ENCODE results near the gene ZNF277. TPM values are rescaled to one million over a fixed set of nuclear protein-coding genes. Genes with fewer than 3 reads are reported as not detected.

ZNF277 gene
- total and polyA plus RNA-seq, 10 of the 15 experiments (the other 5 are each of a cell fraction or from before 2014, with no cell fraction given), result 10.6 to 33.9 (median 22.0) TPM

DNA sequence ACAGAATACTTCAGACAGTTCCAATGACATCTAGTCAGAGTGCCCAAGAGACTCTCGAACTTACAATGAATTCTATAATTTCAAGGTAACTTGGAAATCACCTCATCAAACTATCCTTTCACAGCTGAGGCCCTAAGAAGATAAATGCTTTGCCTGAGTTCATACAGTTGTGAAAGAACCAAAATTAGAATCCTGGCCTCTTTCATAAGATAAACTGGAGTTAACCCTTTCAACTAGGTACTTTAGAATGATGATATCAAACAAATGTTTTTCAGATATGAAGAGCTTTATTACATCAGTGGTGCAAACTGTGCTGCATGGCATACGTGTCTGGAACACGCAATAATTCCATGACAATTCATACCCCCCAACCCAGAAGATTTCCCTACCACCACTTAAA, 18.2 kb upstream of the ZNF277 start:
- CTCF ChIA-PET, result no interaction called here
- Histone ChIP-seq H3K27ac (ENCODE audit: control insufficient read depth, insufficient read depth) (no peak overlapping the region), H3K4me2 (ENCODE audit: control insufficient read depth, insufficient read depth) (no peak overlapping the region), H3K9ac (ENCODE audit: control insufficient read depth, insufficient read depth, low read length) (no peak overlapping the region), H3K4me3 (no peak overlapping the region), H3K9me3 (replicated peaks; ENCODE audit: control insufficient read depth, insufficient read depth, low read length) (no peaks in the 10 kb centered on the region), H3K4me1 (ENCODE audit: control insufficient read depth, insufficient read depth, low read length) (no peaks in the 10 kb centered on the region), H3K27me3 (replicated peaks in 1 of 2; ENCODE audit: control insufficient read depth in 2 of 2, insufficient read depth in 2 of 2, low read length in 1 of 2) (no peaks in the 10 kb centered on the region; a peak in 1 of 4 replicates), H3K79me2 (ENCODE audit: control insufficient read depth, insufficient read depth, low read length) (no peaks in the 10 kb centered on the region), H3K36me3 (ENCODE audit: control insufficient read depth in 2 of 2, insufficient read depth in 2 of 2, low read length in 1 of 2) (no peaks in the 10 kb centered on the region), H2AFZ (ENCODE audit: control insufficient read depth, low read depth, low read length) (no peak overlapping the region), H4K20me1 (ENCODE audit: control insufficient read depth, insufficient read depth) (no peaks in the 10 kb centered on the region)
- WGBS (ENCODE audit: insufficient coverage, insufficient replicate concordance, low lambda C conversion rate, missing lambda C conversion rate), result 92% methylated on average over 3 of the region's 3 CpGs
- no peak for FAIRE-seq
- intact Hi-C loops (cut with micrococcal nuclease; ENCODE audit: unreplicated experiment), result no loop called here
- SMC1A ChIA-PET (ENCODE audit: uncharacterized antibody, unreplicated experiment), result interaction anchor here (0.6 to 0.9 kb wide), 2 partner anchors 17 to 30 kb away, joined by 3 read pairs; no protein-coding TSS in a partner anchor
- POLR2A ChIA-PET, result no interaction called here
- in situ Hi-C loops (cut with MboI), result no loop called here
- no peak for DNase-seq (ENCODE audit: low read depth, low spot score)
- TF ChIP-seq ZBTB11 (CRISPR knock-in tag; IDR thresholded peaks at IDR 0.05), result no peak
- no peak for TF ChIP-seq NFIC (IDR thresholded peaks at IDR 0.05; ENCODE audit: low read depth, low read length)
- TF ChIP-seq STAT3 (IDR thresholded peaks at IDR 0.05; ENCODE audit: low read depth, low read length), result no peak
- TF ChIP-seq ZBTB40 (IDR thresholded peaks at IDR 0.05; ENCODE audit: borderline replicate concordance), result no peak
- TF ChIP-seq, protein P1, sequence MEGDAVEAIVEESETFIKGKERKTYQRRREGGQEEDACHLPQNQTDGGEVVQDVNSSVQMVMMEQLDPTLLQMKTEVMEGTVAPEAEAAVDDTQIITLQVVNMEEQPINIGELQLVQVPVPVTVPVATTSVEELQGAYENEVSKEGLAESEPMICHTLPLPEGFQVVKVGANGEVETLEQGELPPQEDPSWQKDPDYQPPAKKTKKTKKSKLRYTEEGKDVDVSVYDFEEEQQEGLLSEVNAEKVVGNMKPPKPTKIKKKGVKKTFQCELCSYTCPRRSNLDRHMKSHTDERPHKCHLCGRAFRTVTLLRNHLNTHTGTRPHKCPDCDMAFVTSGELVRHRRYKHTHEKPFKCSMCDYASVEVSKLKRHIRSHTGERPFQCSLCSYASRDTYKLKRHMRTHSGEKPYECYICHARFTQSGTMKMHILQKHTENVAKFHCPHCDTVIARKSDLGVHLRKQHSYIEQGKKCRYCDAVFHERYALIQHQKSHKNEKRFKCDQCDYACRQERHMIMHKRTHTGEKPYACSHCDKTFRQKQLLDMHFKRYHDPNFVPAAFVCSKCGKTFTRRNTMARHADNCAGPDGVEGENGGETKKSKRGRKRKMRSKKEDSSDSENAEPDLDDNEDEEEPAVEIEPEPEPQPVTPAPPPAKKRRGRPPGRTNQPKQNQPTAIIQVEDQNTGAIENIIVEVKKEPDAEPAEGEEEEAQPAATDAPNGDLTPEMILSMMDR (IDR thresholded peaks at IDR 0.05 in 2 of 3, conservative IDR thresholded peaks at IDR 0.05 in 1 of 3; ENCODE audit: control insufficient read depth in 2 of 3, extremely low read depth in 1 of 3, insufficient read depth in 1 of 3, low read depth in 3 of 3, low read length in 3 of 3), result no peak
- TF ChIP-seq, protein P2, sequence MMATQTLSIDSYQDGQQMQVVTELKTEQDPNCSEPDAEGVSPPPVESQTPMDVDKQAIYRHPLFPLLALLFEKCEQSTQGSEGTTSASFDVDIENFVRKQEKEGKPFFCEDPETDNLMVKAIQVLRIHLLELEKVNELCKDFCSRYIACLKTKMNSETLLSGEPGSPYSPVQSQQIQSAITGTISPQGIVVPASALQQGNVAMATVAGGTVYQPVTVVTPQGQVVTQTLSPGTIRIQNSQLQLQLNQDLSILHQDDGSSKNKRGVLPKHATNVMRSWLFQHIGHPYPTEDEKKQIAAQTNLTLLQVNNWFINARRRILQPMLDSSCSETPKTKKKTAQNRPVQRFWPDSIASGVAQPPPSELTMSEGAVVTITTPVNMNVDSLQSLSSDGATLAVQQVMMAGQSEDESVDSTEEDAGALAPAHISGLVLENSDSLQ (IDR thresholded peaks at IDR 0.05), result no peak
- TF ChIP-seq ZSCAN29 (IDR thresholded peaks at IDR 0.05), result no peak
- TF ChIP-seq KAT2A (conservative IDR thresholded peaks at IDR 0.05; ENCODE audit: control insufficient read depth, low read depth, low read length), result no peak
- TF ChIP-seq RELA (IDR thresholded peaks at IDR 0.05; ENCODE audit: borderline replicate concordance, partially characterized antibody), result no peak
- no peak for TF ChIP-seq KDM1A (IDR thresholded peaks at IDR 0.05; ENCODE audit: borderline replicate concordance)
- TF ChIP-seq CBX5 (IDR thresholded peaks at IDR 0.05; ENCODE audit: low read depth), result no peak
- no peak for TF ChIP-seq MYC (IDR thresholded peaks at IDR 0.05; ENCODE audit: insufficient read depth, insufficient read length, insufficient replicate concordance, low read length, severe bottlenecking)
- no peak for TF ChIP-seq EGR1 (IDR thresholded peaks at IDR 0.05; ENCODE audit: borderline replicate concordance in 1 of 2, low read depth in 2 of 2, low read length in 2 of 2)
- no peak for TF ChIP-seq MXI1 (IDR thresholded peaks at IDR 0.05; ENCODE audit: low read depth, low read length)
- RAD21 ChIA-PET (ENCODE audit: unreplicated experiment), result no interaction called here
- BruUV-seq (replicated peaks), result no TSS peak
- no peak for ATAC-seq
